NCI-H510A treated with DMSO at 0.1 percent for 48 hours (cell line): Measurements from ENCODE around the gene OGFOD3.
A peak's percentile ranks its signal among the peaks of the same experiment; 100 is the strongest.
"Not testable (repeated sequence)": the region's sequence is repeated elsewhere in the genome, so short reads cannot be mapped to it uniquely, and the experiment has no call there.

Experiments used
- DNase-seq: peaks from one replicate; lab custom pipeline; 2025; lab: John Stamatoyannopoulos, UW

The OGFOD3 gene, protein sequence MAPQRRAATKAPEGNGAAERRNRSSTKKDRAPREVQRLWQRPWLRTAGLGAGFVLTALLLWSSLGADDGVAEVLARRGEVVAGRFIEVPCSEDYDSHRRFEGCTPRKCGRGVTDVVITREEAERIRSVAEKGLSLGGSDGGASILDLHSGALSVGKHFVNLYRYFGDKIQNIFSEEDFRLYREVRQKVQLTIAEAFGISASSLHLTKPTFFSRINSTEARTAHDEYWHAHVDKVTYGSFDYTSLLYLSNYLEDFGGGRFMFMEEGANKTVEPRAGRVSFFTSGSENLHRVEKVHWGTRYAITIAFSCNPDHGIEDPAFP

DNA sequence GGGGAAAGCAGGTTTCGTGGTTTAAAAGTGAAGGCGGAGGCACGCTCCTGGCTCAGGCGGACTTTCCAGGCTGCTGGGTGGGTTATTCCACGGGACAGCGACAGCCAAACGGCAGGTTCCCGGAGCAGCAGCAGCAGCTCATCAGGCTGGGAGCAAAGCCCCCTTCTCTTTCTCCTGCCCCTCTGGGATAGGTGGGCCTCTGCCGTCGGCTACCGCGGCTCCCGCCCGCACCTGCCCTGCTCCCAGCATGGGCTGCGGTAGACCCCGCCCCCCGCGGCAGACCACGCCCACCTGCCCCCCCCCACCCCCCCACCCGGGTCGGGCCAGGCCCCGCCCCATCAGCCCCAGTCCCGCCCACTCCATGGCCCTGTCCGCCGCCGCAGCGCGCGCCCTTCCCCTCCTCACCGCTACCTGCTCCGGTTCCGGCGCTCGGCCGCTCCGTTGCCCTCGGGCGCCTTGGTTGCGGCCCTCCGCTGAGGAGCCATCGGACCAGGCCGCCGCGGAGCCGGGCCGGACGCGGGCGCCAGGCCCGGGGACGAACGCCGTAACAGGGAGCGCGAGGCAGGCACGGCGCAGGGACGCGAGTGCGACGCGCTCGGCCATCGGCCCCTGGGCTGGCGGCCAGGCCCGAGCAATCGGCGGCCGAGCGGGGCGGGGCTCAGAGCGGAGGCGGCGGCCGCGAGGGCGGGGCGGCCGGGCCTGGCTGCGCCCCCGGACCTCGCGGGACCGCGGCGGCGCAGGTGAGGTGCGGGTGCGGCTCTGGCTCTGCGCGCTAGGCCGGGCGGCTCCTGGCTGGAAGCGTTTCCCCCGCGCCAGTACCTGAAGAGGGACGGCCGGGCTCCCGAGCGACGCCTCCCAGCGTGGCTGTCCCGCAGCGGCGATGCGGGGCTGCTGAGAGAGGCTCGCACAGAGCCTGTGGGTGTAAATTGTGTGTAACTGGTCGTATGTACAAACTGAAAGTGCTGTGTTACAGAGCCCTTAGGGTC lies at the start of gene OGFOD3, which contains the start of gene HEXD:
Gene OGFOD3, minus strand, starts transcription at position 586 of the 986 bp plus-strand sequence. Its CDS starts 101 bp downstream, at position 485.
Gene HEXD, plus strand, starts transcription at position 347 of the 986 bp plus-strand sequence. CDS start 1,453 bp downstream, outside the sequence.
- DNase-seq, result peak; percentile 82

DNA sequence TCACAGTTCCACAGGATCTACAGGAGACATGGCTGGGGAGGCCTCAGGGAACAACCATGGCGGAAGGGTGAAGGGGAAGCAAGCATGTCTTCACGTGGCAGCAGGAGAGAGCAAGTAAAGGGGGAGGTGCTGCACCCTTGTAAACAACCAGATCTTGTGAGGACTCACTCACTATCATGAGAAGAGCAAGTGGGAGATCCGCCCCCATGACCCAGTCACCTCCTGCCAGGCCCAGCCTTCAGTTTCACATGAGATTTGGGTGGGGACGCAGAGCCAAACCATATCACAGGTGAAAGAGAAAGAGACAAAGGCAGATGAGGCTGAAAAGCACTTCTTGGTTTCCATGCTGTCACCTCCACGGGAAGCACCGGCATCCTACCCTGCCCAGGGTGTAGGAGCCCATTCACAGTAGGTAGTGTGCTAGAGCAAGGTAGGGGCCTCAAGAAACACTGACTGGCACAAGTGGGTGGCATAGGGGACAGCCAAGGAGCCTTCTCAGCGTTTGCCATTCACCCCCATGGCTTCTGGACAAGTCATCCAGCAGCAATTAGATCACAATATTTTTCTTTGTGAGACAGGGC lies 46.7 kb upstream of the OGFOD3 start:
- no peak for DNase-seq

DNA sequence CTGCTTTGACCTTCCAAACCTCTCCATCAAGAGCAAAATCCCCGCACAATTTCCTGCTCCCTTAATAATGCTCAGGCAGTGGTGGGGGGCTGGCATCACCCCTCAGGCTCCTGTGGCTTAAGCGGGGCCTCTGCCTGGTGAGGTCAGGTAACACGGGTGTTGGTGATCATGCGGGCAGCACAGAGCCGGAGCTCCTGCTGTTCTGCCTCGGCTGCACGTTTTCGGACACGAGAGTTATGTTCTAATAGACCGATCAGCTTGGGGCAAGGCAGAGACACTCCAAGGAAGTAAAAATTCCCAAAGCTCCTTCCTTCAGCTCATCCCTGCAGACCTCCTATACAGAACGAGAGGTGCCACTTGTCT lies 46.2 kb upstream of the OGFOD3 start:
- no peak for DNase-seq

DNA sequence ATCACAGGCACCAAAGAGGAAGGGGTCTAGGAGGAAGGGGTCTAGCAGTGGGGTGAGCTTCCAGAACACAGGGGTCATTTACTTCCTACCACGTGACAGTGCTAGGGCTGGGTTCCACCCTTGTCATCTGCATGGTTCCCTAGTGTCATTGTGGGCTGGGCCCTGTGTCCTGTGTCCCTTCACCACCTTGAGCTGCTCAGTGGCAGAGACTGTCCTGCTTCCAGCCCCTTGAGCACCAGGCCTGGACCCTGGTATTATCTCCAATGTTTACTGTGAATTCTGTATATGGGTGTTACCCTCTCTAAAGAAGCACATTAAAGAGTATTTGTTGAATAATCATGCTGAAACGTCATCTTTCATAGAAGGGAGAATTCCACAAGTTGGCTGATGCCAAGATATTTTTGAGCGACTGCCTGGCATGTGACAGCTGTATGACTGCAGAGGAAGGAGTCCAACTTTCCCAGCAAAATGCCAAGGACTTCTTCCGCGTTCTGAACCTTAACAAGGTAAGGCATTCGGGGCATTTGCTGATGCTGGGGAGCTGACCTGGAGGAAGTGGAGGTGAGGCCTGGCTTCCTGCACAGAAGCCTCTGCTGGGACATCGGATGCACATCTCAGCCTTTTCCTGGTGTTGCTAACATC lies 45.7 kb upstream of the OGFOD3 start:
- DNase-seq, result no peak

DNA sequence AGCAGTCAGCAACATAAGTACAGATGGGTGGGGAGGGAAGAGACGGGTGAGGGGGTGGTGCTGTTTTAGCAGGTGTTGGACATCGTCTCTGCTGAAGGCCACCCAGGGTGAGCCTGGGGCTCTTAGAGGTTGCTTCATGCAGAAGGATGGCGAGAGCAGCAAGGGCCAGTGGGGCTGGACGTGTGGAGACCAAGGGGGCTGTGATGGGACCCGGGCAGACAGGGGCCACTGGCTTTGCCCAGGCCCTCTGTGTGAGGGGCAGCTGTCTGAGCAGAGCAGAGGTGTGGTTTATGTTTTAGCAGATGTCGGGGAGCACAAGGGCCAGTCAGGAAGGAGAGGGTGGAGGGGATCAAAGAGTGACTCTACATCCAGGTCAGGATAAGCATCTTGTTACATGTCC lies 45.0 kb upstream of the OGFOD3 start:
- no peak for DNase-seq

DNA sequence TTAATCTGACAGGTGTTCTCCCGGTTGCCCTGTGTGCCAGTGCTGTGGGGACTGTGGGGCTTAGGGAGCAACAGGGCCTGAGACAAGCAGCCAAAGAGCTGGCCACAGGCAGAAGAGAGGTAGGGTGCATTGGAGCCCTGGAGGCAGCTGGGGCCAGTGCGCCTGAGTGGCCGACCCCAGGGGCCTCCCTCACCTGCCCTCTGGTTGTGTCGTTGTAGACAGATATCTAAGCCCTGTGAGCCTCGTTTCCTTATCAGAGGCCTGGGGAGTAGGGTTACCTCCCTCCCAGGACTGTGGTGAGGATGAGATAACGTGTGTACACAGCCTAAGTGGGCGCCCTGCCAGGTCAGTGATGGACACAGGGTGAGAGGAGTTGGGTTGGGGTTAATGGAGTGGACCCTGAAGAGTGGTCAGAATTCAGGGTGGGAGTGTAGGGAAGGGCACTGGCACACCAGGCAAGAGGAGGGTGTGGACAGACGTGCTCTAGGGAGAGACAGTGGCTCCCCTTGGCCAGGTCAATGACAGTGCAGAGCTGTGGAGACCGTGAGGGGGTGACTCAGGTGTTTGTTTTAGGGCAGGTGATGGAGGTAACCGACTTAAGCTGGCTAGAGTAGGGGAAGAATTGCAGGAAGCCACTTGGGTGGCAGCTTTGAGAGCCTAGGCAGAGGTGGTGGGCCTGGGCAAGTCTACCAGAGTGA lies 43.6 kb upstream of the OGFOD3 start:
- DNase-seq, result peak; percentile 94

DNA sequence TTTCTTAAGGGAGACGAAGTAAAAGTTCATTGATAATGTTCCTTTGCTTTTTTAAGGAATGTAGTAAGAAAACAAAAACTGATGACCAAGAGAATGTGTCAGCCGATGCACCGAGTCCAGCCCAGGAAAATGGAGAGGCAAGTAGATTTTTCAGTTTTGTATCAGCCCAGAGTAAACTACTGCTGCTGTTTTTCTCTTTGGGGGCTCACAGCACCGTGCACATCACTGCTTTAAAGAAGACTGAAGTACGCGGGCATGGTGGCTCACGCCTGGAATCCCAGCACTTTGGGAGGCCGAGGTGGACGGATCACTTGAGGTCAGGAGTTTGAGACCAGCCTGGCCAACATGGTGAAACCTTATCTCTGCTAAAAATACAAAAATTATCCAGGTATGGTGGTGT lies 41.5 kb upstream of the OGFOD3 start:
- DNase-seq, result not testable (repeated sequence)

DNA sequence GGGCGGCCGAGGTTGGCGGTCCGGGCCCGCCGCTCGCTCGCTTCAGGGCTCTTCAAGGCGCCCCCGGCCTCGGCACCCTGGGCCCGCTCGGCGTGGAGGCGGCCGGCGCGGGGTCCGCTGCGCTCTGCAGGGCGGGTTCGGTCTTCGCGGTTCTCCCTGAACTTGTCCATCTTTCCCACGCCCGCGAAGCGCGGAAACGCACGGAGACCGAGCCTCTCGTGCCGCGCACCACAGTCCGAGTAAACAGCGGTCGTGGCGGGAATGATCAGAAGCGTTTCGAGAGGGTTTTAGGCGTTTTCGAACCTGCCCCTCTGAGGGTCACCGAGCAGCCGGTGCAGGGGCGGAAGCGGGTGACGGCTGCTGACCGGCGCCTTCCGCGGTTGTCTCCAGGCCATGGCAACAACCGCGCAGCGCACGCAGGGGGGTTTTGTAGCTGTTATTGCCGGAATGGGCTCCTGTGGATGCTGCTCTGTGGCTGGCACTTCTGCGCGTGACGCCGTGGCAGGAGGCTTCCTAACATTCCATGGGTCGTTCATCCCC lies 40.6 kb upstream of the OGFOD3 start:
- DNase-seq, result no peak

DNA sequence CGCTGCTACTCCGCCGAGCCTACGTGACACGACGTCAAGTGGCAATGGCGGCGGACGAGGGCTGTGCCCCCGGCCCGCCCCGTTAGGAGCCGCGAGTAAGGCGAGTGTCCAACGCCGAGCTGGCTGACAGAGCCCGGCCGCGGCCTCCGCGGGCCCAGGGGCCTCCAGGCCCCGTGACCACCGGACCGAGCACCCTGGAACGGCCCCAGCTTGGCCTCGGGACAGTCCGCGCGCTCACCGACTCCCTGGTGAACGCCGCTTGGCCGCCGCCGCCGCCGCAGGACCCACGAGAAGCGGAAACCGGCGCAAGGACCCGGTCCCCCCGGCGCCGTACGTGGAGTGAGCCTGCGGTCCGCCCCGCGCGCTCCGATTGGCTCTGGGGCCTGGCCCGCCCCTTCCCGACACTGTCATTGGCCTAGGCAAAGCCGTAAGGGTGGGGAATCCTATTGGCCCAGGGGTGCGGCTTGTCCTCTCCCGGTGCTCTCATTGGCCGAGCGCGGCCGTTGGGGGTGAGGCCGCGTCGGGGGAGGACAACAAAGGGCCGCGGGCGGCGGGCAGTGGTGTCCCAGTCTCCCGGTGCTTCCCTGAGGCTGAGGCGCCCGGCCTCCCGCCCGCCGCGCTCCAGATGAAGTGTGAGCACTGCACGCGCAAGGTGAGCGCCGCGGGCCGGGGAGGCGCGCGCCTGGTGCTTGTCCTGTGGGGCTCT lies 39.9 kb upstream of the OGFOD3 start, which contains the start of gene NARF:
Gene NARF, plus strand, starts transcription at position 563 of the 706 bp plus-strand sequence. Its CDS starts 63 bp downstream, at position 626.
- DNase-seq, result peak; percentile 98

DNA sequence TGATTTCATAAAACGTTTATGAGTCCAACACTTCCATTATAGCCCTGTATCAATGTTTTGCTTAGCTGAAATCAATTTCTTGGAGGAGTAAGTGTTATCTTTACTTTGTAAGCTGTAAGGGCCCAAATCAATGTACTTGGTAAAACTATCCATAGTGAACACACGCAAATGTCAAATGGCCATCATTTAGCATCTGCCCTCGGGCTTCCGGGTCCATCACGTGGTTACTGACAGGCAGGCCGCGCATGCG lies 39.5 kb upstream of the OGFOD3 start:
- DNase-seq, result peak; percentile 91

DNA sequence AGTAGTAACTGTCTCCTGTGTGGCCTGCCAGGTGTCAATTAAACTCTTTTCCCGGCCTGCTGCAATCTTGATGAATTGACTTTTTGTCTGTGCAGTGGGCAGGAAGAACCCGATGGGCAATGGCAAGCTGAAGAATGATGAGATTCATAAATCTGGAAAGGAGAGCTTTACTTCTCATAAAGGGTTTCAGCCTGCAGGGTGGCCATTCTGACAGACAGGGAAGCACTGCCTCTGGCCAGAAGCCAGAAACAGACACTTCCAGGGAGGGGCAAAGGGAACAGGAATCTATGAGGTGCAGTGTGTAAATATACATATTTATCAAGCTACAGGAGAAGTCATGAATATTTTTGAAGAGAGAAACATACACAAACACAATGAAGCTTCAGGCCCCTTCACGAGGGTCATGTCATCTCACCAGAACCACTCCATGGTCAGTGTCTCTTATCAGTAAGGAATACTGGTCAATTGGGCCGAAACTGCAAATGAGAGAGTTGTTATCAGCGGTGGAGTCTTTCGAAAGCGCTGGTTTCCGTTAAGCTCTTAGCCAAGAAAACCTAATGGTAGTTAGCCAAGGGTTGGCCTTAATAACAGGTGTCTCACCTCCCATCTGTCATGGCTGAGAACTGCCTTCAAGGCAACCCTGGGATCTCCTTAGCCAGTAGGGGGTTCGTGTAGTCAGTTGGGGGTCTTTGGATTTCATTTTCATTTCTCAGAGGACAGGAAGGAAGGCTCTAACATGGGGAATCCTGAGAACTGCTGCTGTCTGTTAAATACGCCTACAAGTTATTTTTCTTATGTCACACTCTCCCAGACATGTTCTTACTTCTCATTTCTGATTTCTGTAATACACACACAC lies 38.9 kb upstream of the OGFOD3 start:
- no peak for DNase-seq

DNA sequence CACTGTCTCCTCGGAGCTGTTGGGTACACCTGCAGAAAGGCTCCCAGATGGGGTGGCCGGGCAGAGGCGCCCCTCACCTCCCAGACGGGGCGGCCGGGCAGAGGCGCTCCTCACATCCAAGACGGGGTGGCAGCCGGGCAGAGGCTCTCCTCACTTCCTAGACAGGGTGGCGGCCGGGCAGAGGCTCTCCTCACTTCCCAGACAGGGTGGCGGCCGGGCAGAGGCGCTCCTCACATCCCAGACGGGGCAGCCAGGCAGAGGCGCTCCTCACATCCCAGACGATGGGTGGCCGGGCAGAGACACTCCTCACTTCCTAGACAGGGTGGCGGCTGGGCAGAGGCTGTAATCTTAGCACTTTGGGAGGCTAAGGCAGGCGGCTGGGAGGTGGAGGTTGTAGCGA lies 35.3 kb upstream of the OGFOD3 start:
- DNase-seq, result not testable (repeated sequence)

DNA sequence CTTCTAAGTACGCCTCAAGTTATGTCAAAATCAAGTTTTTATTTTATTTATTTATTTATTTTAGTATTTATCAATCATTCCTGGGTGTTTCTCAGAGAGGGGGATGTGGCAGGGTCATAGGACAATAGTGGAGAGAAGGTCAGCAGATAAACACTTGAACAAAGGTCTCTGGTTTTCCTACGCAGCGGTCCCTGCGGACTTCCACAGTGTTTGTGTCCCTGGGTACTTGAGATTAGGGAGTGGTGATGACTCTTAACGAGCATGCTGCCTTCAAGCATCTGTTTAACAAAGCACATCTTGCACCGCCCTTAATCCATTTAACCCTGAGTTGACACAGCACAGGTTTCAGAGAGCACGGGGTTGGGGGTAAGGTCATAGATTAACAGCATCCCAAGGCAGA lies 34.8 kb upstream of the OGFOD3 start:
- DNase-seq, result not testable (repeated sequence)

DNA sequence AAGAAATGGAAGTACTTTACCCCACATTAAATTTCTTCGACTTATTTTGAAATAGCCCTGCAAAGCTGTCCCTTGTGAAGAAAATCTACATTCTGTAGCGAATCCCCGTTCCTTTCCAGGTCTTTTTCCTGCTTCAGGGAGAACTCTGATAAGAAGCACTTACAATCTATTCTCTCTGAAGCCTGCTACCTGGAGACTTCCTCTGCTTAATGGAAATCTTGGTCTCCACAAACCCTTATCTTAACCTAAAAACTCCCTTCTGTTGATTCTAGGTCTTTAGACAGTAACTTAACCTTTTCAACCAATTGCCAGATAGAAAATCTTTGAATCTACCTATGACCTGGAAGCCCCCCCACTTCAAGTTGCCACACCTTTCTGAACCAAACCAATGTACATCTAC lies 33.8 kb upstream of the OGFOD3 start:
- DNase-seq, result no peak

DNA sequence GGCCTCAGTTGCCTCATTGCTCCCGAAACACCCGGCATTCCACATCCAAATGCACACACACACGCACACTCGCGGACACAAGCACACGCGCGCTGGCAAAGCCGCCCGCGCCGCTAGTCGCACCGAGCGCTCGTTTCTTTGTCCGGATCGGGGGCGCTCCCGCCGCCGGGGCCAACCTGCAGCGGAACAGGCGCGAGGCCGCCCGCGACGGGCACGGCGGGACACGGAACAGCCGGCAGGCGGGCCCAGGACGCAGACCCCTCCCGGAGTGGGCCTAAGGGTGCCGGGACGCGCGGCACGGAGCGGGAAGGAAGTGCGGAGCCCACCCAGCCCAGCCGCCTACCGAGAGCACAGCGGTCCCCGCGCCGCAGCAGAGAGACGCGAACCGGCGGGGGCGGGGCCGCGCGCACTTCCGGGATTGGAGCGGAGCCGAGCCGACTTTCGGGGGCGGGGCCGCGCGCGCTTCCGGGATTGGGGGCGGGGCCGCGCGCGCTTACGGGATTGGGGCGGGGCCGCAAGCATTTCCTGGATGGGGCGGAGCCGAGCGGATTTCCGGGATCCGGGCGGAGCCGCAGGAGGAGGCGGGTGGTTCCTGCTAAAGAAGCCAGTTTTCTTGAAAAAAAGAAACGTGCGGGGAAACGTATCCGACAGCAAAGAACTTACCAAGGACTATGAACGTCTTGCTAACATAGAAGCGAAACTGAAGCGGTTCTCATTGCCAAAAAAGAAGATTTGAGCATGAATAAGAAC lies 32.1 kb upstream of the OGFOD3 start, which contains the start of gene CYBC1:
Gene CYBC1, minus strand, starts transcription at position 396 of the 750 bp plus-strand sequence. CDS start 1,498 bp downstream, outside the sequence.
- DNase-seq, result peak; percentile 93

DNA sequence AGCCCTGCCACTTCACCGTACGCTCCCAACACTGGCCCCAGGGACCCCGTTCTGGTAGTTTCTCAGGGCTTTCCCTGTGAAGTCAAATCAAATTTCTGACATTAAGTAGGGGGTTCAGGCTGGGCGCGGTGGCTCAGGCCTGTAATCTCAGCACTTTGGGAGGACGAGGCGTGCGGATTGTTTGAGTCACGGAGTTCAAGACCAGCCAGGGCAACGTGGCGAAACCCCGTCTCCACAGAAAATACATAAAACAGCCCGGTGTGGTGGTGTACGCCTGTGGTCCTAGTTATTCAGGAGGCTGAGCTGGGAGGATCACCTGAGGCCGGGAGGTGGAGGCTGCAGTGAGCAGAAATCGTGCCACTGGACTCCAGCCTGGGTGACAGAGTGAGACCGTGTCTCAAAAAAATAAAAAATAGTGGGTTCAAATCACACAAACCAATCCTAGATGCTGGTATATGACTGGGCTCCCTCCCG lies 31.5 kb upstream of the OGFOD3 start:
- no peak for DNase-seq

DNA sequence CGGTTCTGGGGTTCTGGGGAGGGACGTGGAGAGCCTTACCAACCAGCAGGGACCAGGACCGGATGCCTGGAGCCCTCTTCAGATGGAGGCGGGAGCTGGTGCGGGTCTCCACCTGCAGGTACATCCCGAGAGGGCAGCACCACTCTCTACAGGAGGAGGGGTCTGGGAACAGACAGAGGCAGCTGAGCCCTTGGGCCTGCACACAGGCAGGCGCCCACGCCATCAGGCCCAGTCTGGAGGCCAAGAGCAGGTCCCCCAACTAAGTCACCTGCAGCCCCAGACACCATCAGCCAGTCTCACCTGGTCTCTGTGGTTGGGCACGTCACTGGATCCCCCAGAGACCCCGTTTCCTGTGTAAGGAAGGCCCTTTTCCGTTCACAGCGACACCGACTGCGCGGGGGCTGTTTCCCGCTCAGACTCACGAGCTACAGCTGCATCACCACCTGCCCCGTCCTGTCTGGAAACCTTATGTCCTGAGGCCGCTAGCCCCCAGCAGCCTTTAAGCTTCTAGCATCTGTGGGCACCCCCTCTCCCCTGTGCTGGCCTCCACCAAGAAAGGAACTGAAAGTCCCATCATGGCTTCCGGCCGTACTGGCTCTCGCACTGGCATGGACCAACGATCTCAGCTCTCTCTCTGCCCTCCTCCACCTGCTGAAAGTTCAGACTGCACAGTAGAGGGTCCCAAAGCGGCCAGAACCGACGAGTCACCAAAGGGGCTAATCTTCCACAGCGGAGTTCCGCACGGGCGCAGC lies 30.9 kb upstream of the OGFOD3 start:
- no peak for DNase-seq

DNA sequence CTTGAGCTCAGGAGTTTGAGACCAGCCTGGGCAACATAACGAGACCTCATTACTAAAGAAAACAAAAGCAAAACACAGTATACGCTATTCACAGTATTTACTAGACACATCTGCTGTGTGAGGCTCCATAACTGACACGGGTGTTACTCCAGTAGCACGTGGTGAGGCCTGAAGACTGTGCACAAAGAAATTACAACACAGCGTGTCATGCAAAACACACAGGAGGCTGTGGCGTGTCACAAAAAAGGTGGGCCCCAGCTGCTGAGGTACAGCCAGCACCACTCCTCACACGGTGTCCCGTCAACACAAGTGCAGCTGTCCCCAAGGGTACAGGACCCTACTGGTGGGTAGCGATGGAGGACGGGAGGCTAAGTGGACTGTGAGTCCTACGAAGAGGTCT lies 29.5 kb upstream of the OGFOD3 start:
- DNase-seq, result no peak
